Measurements from ENCODE around the gene SQSTM1.
"Not testable (repeated sequence)": the region's sequence is repeated elsewhere in the genome, so short reads cannot be mapped to it uniquely, and the experiment has no call there.

SQSTM1 gene

GRCh38 chr5:179786861-179787260 lies 33.8 kb upstream of the SQSTM1 start:
- Histone ChIP-seq H3K9ac (no peak overlapping the region), H3K27ac (no peak overlapping the region), H4K20me1 (ENCODE audit: insufficient read depth) (no peaks in the 10 kb centered on the region), H3K4me2 (no peak overlapping the region), H3K27me3 (ENCODE audit: insufficient read depth, low read depth) (no peaks in the 10 kb centered on the region), H3K36me3 (ENCODE audit: insufficient read depth) (no peaks in the 10 kb centered on the region), H3K4me3 (IDR thresholded peaks at IDR 0.05; ENCODE audit: insufficient read depth, low read depth, low read length) (no peak overlapping the region), H3K79me2 (ENCODE audit: insufficient read depth, low read depth) (no peaks in the 10 kb centered on the region), H2AFZ (ENCODE audit: low read depth) (no peak overlapping the region), H3K4me1 (ENCODE audit: low read depth, poor library complexity, severe bottlenecking) (no peaks in the 10 kb centered on the region)
- TF ChIP-seq CTCF (conservative IDR thresholded peaks at IDR 0.05; ENCODE audit: low read depth, low read length) = no peak

- no peak overlapping the region for H3K4me3 ChIP-seq (IDR thresholded peaks at IDR 0.05; ENCODE audit: insufficient read depth, low read depth, low read length)
- H4K20me1 ChIP-seq (ENCODE audit: insufficient read depth) = no peaks in the 10 kb centered on the region
- H3K79me2 ChIP-seq (ENCODE audit: insufficient read depth, low read depth) = no peaks in the 10 kb centered on the region
- H3K36me3 ChIP-seq (ENCODE audit: insufficient read depth) = no peaks in the 10 kb centered on the region
- no peak overlapping the region for H3K27ac ChIP-seq
- no peak overlapping the region for H2AFZ ChIP-seq (ENCODE audit: low read depth)
- no peak overlapping the region for H3K9ac ChIP-seq
- no peak for TF ChIP-seq CTCF (conservative IDR thresholded peaks at IDR 0.05; ENCODE audit: low read depth, low read length)
- H3K4me2 ChIP-seq = no peak overlapping the region
- H3K4me1 ChIP-seq (ENCODE audit: low read depth, poor library complexity, severe bottlenecking) = no peaks in the 10 kb centered on the region
- no peaks in the 10 kb centered on the region for H3K27me3 ChIP-seq (ENCODE audit: insufficient read depth, low read depth)
Measured at GRCh38 chr5:179788193-179788854, 32.4 kb upstream of the SQSTM1 start.

GRCh38 chr5:179789278-179789677 lies 31.4 kb upstream of the SQSTM1 start:
- not testable (repeated sequence) for H3K4me3 ChIP-seq (IDR thresholded peaks at IDR 0.05; ENCODE audit: insufficient read depth, low read depth, low read length); H3K4me1 ChIP-seq (ENCODE audit: low read depth, poor library complexity, severe bottlenecking); H4K20me1 ChIP-seq (ENCODE audit: insufficient read depth); H3K27me3 ChIP-seq (ENCODE audit: insufficient read depth, low read depth); H3K4me2 ChIP-seq; H3K9ac ChIP-seq; H2AFZ ChIP-seq (ENCODE audit: low read depth); H3K79me2 ChIP-seq (ENCODE audit: insufficient read depth, low read depth); H3K27ac ChIP-seq; H3K36me3 ChIP-seq (ENCODE audit: insufficient read depth)

GRCh38 chr5:179791881-179792611 lies 28.7 kb upstream of the SQSTM1 start:
- Histone ChIP-seq H3K9ac (no peak overlapping the region), H3K4me1 (ENCODE audit: low read depth, poor library complexity, severe bottlenecking) (peaks cover 4% of the 10 kb centered on the region), H3K4me3 (IDR thresholded peaks at IDR 0.05; ENCODE audit: insufficient read depth, low read depth, low read length) (no peak overlapping the region), H3K79me2 (ENCODE audit: insufficient read depth, low read depth) (no peaks in the 10 kb centered on the region), H3K4me2 (no peak overlapping the region), H3K27me3 (ENCODE audit: insufficient read depth, low read depth) (no peaks in the 10 kb centered on the region), H4K20me1 (ENCODE audit: insufficient read depth) (no peaks in the 10 kb centered on the region), H3K36me3 (ENCODE audit: insufficient read depth) (no peaks in the 10 kb centered on the region), H3K27ac (no peak overlapping the region), H2AFZ (ENCODE audit: low read depth) (no peak overlapping the region)
- TF ChIP-seq CTCF (conservative IDR thresholded peaks at IDR 0.05; ENCODE audit: low read depth, low read length) = no peak

Data from KMS-11 (cell line).